Activated T-cell treated with anti-CD3 and anti-CD28 coated beads, Interleukin-2, amount 50 U/mL, for 48 hours (primary cell): Measurements from ENCODE around the gene SNX12.
"Not testable (repeated sequence)": the region's sequence is repeated elsewhere in the genome, so short reads cannot be mapped to it uniquely, and the experiment has no call there.

Source experiments
- DNase-seq, 2 experiments: peaks; one replicate each; pipeline ENCODE4 v3.0.0-alpha.2; 2020

The SNX12 gene

GRCh38 chrX:71085900-71086299, 17.8 kb upstream of the SNX12 start:
- DNase-seq: no peak

- DNase-seq: no peak
Measured at GRCh38 chrX:71082822-71083221, 14.7 kb upstream of the SNX12 start.

- DNase-seq: no peak
Measured at GRCh38 chrX:71082124-71082647, 14.1 kb upstream of the SNX12 start.

GRCh38 chrX:71081330-71082123, 13.4 kb upstream of the SNX12 start:
- no peak for DNase-seq

- DNase-seq: no peak
Measured at GRCh38 chrX:71070531-71070930, 2.4 kb upstream of the SNX12 start.

- no peak for DNase-seq
Measured at GRCh38 chrX:71067712-71068043, 456 bp downstream of the SNX12 start.

GRCh38 chrX:71067089-71067488, 1.0 kb downstream of the SNX12 start:
- no peak for DNase-seq

- no peak for DNase-seq
Measured at GRCh38 chrX:71060127-71060526, 8.0 kb downstream of the SNX12 start.

- no peak for DNase-seq
Measured at GRCh38 chrX:71057848-71058530, 10.1 kb downstream of the SNX12 start.

- DNase-seq: no peak
Measured at GRCh38 chrX:71056867-71057266, 11.3 kb downstream of the SNX12 start.

GRCh38 chrX:71053217-71053621, 14.9 kb downstream of the SNX12 start:
- DNase-seq: peak in 1 of 2 experiments; percentile 31

- no peak for DNase-seq
Measured at GRCh38 chrX:71052721-71053120, 15.4 kb downstream of the SNX12 start.

- DNase-seq: not testable (repeated sequence)
Measured at GRCh38 chrX:71047891-71048290, 20.2 kb downstream of the SNX12 start.

GRCh38 chrX:71017396-71017939, 50.7 kb downstream of the SNX12 start:
- DNase-seq: no peak
